Measurements from ENCODE around the gene SPX. TPM values are rescaled to one million over a fixed set of nuclear protein-coding genes. Genes with fewer than 3 reads are reported as not detected.

SPX gene
- total RNA-seq, 1 donor from 2014 or later: not detected

GRCh38 chr12:21499765-21500164 is 26.3 kb upstream of the SPX start:
- intact Hi-C loops (cut with DNase I): loop anchor here (2.0 to 10.0 kb wide), 4 partner anchors 62 to 1125 kb away; partner anchors contain the start of genes ETNK1 and PYROXD1
- Histone ChIP-seq H3K4me3 (peak overlapping the region in 1 of 2 donors; percentile 99), H3K9me3 (no peaks in the 10 kb centered on the region), H3K36me3 (peaks cover 22 to 40% of the 10 kb centered on the region in 2 donors), H3K27me3 (no peaks in the 10 kb centered on the region), H3K27ac (no peak overlapping the region), H3K4me1 (peaks cover 0 to 25% of the 10 kb centered on the region in 2 donors)
- no peak for DNase-seq (ENCODE audit: low spot score in 2 of 2)
- TF ChIP-seq CTCF (IDR thresholded peaks at IDR 0.05): no peak

GRCh38 chr12:21500786-21501257 is 25.3 kb upstream of the SPX start:
- Histone ChIP-seq H3K4me3 (peak overlapping the region; percentile 95 to 99), H3K27ac (peak overlapping the region; percentile 95 to 97), H3K27me3 (no peaks in the 10 kb centered on the region), H3K9me3 (no peaks in the 10 kb centered on the region), H3K36me3 (peaks cover 15 to 31% of the 10 kb centered on the region in 2 donors), H3K4me1 (peaks cover 0 to 25% of the 10 kb centered on the region in 2 donors)
- TF ChIP-seq CTCF (IDR thresholded peaks at IDR 0.05): no peak
- intact Hi-C loops (cut with DNase I): loop anchor here (1.0 to 10.0 kb wide), 6 partner anchors 64 to 1124 kb away; partner anchors contain the start of genes CMAS, ETNK1, LDHB and PYROXD1
- DNase-seq (ENCODE audit: low spot score in 2 of 2): no peak

GRCh38 chr12:21501258-21502163 is 24.6 kb upstream of the SPX start, which contains the start of the genes GOLT1B and RECQL:
TSS of gene GOLT1B (plus strand) at chr12:21501789. CDS start at chr12:21501924, 135 bp downstream.
TSS of gene RECQL (minus strand) at chr12:21501635. CDS start at chr12:21499570, 2,065 bp downstream.
- peak; percentile 87 to 98 for DNase-seq (ENCODE audit: low spot score in 2 of 2)
- no peak for TF ChIP-seq CTCF (IDR thresholded peaks at IDR 0.05)
- Histone ChIP-seq H3K4me3 (peak within 1 kb of the TSS; percentile 95 to 99), H3K9me3 (no peaks in the 10 kb centered on the region), H3K27ac (peak within 1 kb of the TSS; percentile 95 to 97), H3K4me1 (peaks cover 0 to 25% of the 10 kb centered on the region in 2 donors), H3K27me3 (no peaks in the 10 kb centered on the region), H3K36me3 (peaks cover 11 to 24% of the 10 kb centered on the region in 2 donors)
- intact Hi-C loops (cut with DNase I): loop anchor here (1.0 to 10.0 kb wide), 6 partner anchors 64 to 1123 kb away; partner anchors contain the start of genes CMAS, ETNK1, LDHB and PYROXD1

- Histone ChIP-seq H3K4me1 (peaks cover 0 to 25% of the 10 kb centered on the region in 2 donors), H3K36me3 (peaks cover 11 to 19% of the 10 kb centered on the region in 2 donors), H3K4me3 (peak overlapping the region; percentile 95 to 99), H3K27ac (peak overlapping the region; percentile 95 to 97), H3K27me3 (no peaks in the 10 kb centered on the region), H3K9me3 (no peaks in the 10 kb centered on the region)
- no peak for TF ChIP-seq CTCF (IDR thresholded peaks at IDR 0.05)
- no peak for DNase-seq (ENCODE audit: low spot score in 2 of 2)
- intact Hi-C loops (cut with DNase I): loop anchor here (5.0 to 10.0 kb wide), 3 partner anchors 65 to 1123 kb away; partner anchors contain the start of genes ETNK1 and PYROXD1
Observed at GRCh38 chr12:21502164-21502496, 24.0 kb upstream of the SPX start.

- Histone ChIP-seq H3K4me3 (peak overlapping the region in 1 of 2 donors; percentile 99), H3K4me1 (peaks cover 0 to 25% of the 10 kb centered on the region in 2 donors), H3K36me3 (peaks cover 4 to 14% of the 10 kb centered on the region in 2 donors), H3K27ac (no peak overlapping the region), H3K9me3 (no peaks in the 10 kb centered on the region), H3K27me3 (no peaks in the 10 kb centered on the region)
- TF ChIP-seq CTCF (IDR thresholded peaks at IDR 0.05): no peak
- intact Hi-C loops (cut with DNase I): loop anchor here (5.0 to 10.0 kb wide), 3 partner anchors 66 to 1122 kb away; partner anchors contain the start of genes ETNK1 and PYROXD1
- no peak for DNase-seq (ENCODE audit: low spot score in 2 of 2)
Observed at GRCh38 chr12:21502872-21503271, 23.2 kb upstream of the SPX start.
